Osteoblast (primary cell): Measurements from ENCODE around the gene GOLPH3L. TPM values are rescaled to one million over a fixed set of nuclear protein-coding genes. Genes with fewer than 3 reads are reported as not detected.

Experiments used
- DNase-seq: peaks from one replicate; pipeline ENCODE4 v3.0.0; 2011; ENCODE audit warnings: low spot score, mixed read lengths; ENCODE audit not compliant: insufficient read length; ENCODE audit errors: missing footprints
- H2AFZ ChIP-seq: 2 replicates; pipeline ENCODE4 v1.6.0; 2011; ENCODE audit warnings: mild to moderate bottlenecking, low read length
- H3K27ac ChIP-seq: 2 replicates; pipeline ENCODE4 v1.5.1; 2011; ENCODE audit warnings: mild to moderate bottlenecking, low read depth, low read length, moderate library complexity
- H3K27me3 ChIP-seq: 2 replicates; pipeline ENCODE4 v1.6.0; 2012; ENCODE audit warnings: mild to moderate bottlenecking, control low read depth, inconsistent platforms, low read length, moderate library complexity; ENCODE audit not compliant: insufficient read depth
- H3K36me3 ChIP-seq: 2 replicates; pipeline ENCODE4 v1.5.1; 2011; ENCODE audit warnings: mild to moderate bottlenecking, low read length, control low read depth, moderate library complexity; ENCODE audit not compliant: insufficient read depth
- H3K4me1 ChIP-seq: 2 replicates; pipeline ENCODE4 v1.5.1; 2011; ENCODE audit warnings: mild to moderate bottlenecking, low read length, control low read depth, moderate library complexity; ENCODE audit not compliant: insufficient read depth
- H3K4me2 ChIP-seq: 2 replicates; pipeline ENCODE4 v1.6.0; 2011; ENCODE audit warnings: mild to moderate bottlenecking, low read length; ENCODE audit not compliant: insufficient read depth
- H3K4me3 ChIP-seq: fragments of 200-600 bp; sonication (generic); 3 replicates; pipeline ENCODE4 v1.5.1; 2012; ENCODE audit warnings: mild to moderate bottlenecking, low read length, inconsistent platforms; ENCODE audit not compliant: insufficient read depth
- H3K79me2 ChIP-seq: 2 replicates; pipeline ENCODE4 v1.6.0; 2012; ENCODE audit warnings: mild to moderate bottlenecking, low read length, control low read depth, inconsistent platforms; ENCODE audit not compliant: insufficient read depth
- H3K9me3 ChIP-seq: 2 replicates; pipeline ENCODE4 v1.5.1; 2011; ENCODE audit warnings: low read depth, low read length, control low read depth
- H4K20me1 ChIP-seq: 2 replicates; pipeline ENCODE4 v1.6.0; 2012; ENCODE audit warnings: mild to moderate bottlenecking, low read length, control low read depth; ENCODE audit not compliant: insufficient read depth
- total RNA-seq: library from RNA; depleted of rRNA; stranded (reverse); fragments of >200 nt; gene quantifications from 2 replicates; pipeline ENCODE4 v1.2.3, GENCODE V29; 2012
- TF ChIP-seq, protein P1 (sequence below): IDR thresholded peaks from 2 replicates; pipeline ENCODE4 v1.5.1; 2011; ENCODE audit warnings: mild to moderate bottlenecking, low read depth, low read length, moderate library complexity; ENCODE audit errors: extremely low read depth

GOLPH3L gene
- total RNA-seq, 1 donor: 17.0 TPM

DNA sequence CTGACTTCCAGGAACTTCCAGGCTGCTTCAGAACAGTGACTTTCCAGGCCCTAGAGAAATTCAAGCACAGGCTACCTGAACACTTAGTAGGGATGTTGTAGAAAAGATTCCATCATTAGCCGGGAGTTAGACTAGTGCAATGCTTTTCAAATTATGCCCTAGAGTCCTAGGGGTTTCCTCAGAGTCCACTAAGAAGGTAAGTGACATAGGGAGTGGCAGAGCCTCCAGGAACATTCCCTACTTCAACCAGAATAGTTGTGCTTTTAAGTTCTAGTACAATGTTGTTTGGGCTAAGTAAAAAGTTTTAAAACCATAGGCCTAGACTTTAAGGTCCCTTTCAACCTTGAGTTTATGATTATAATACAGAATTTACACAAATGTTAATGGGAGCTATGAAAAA, 9.1 kb upstream of the GOLPH3L start:
- Histone ChIP-seq H3K4me1 (no peaks in the 10 kb centered on the region), H3K27me3 (no peaks in the 10 kb centered on the region), H3K79me2 (no peaks in the 10 kb centered on the region), H2AFZ (no peak overlapping the region), H4K20me1 (no peaks in the 10 kb centered on the region), H3K4me3 (no peak overlapping the region), H3K9me3 (no peaks in the 10 kb centered on the region), H3K4me2 (no peak overlapping the region), H3K27ac (no peak overlapping the region), H3K36me3 (no peaks in the 10 kb centered on the region)
- DNase-seq: no peak
- TF ChIP-seq, protein P1, sequence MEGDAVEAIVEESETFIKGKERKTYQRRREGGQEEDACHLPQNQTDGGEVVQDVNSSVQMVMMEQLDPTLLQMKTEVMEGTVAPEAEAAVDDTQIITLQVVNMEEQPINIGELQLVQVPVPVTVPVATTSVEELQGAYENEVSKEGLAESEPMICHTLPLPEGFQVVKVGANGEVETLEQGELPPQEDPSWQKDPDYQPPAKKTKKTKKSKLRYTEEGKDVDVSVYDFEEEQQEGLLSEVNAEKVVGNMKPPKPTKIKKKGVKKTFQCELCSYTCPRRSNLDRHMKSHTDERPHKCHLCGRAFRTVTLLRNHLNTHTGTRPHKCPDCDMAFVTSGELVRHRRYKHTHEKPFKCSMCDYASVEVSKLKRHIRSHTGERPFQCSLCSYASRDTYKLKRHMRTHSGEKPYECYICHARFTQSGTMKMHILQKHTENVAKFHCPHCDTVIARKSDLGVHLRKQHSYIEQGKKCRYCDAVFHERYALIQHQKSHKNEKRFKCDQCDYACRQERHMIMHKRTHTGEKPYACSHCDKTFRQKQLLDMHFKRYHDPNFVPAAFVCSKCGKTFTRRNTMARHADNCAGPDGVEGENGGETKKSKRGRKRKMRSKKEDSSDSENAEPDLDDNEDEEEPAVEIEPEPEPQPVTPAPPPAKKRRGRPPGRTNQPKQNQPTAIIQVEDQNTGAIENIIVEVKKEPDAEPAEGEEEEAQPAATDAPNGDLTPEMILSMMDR: no peak

DNA sequence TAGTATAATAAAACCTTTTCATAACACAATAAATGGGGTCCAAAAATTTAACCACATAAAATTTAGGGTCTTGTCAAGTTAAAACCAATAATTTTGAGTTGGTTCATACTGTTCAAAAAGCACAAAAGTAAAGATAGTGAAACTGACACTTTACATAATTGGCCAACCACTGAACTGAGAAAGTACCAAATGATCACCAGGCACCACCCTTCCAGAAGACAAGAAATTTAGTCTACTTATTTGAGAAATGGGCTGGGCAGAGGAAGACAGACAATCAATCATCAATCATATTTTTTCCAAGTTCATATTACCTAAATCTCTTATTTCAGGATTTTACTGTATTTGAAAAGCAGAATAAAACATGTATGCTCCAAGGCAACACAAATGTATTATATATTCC, 6.5 kb upstream of the GOLPH3L start:
- TF ChIP-seq, protein P1: no peak
- Histone ChIP-seq H3K27ac (no peak overlapping the region), H3K4me2 (no peak overlapping the region), H3K9me3 (no peaks in the 10 kb centered on the region), H4K20me1 (no peaks in the 10 kb centered on the region), H3K4me3 (no peak overlapping the region), H3K36me3 (no peaks in the 10 kb centered on the region), H3K4me1 (no peaks in the 10 kb centered on the region), H2AFZ (no peak overlapping the region), H3K27me3 (no peaks in the 10 kb centered on the region), H3K79me2 (no peaks in the 10 kb centered on the region)
- no peak for DNase-seq

DNA sequence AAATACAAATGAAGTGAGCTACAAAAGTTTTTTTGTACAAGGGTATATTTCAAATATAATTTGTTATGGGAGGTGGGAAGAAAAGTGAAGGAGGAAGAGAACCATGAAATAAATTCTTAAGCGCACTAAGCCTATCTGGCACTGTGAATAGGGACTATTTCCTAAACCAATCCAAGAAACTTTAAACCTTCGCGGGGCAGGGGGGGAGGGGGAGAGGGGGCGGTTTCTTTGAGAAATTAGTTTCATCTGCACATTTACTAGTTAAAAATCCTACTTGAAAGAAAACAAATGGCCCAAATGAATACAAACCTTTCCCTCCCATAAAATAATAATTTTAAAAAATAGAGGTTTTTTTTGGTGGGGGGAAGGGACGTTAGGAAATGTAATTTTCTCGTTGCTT, 364 bp downstream of the GOLPH3L start:
- H2AFZ ChIP-seq: peak overlapping the region; percentile 82
- H3K27me3 ChIP-seq: no peaks in the 10 kb centered on the region
- H3K4me1 ChIP-seq: peaks cover 7% of the 10 kb centered on the region
- H3K79me2 ChIP-seq: peaks cover 14% of the 10 kb centered on the region
- TF ChIP-seq, protein P1: no peak
- no peaks in the 10 kb centered on the region for H3K9me3 ChIP-seq
- H3K36me3 ChIP-seq: peaks cover 28% of the 10 kb centered on the region
- peak; percentile 25 for DNase-seq
- H3K4me2 ChIP-seq: peak overlapping the region; percentile 81
- no peaks in the 10 kb centered on the region for H4K20me1 ChIP-seq
- H3K27ac ChIP-seq: peak overlapping the region; percentile 59
- peak overlapping the region; percentile 77 for H3K4me3 ChIP-seq

DNA sequence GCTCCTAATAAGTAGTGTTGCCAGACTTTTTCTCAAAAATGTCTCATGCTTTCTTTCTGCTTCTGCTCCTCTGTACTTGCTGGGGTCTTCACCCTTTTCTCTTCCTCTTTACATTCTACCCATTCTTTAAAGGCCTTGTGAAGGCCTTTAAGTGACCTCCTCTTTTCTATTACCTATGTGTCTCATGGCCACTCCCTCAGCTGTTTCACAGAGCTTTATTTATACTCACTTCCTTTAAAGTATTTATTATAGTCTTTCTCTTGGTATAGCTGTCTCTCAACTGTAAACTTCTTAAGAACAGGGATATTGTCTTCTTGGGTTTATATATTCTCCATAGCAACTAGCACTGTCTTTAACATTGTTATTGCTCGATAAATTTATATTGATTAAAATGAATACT, 792 bp downstream of the GOLPH3L start:
- no peak overlapping the region for H3K27ac ChIP-seq
- H2AFZ ChIP-seq: no peak overlapping the region
- peak overlapping the region; percentile 81 for H3K4me2 ChIP-seq
- no peak for DNase-seq
- peak overlapping the region; percentile 77 for H3K4me3 ChIP-seq
- H3K4me1 ChIP-seq: peaks cover 7% of the 10 kb centered on the region
- no peaks in the 10 kb centered on the region for H4K20me1 ChIP-seq
- no peaks in the 10 kb centered on the region for H3K27me3 ChIP-seq
- peaks cover 28% of the 10 kb centered on the region for H3K36me3 ChIP-seq
- H3K9me3 ChIP-seq: no peaks in the 10 kb centered on the region
- peaks cover 14% of the 10 kb centered on the region for H3K79me2 ChIP-seq
- TF ChIP-seq, protein P1: no peak
